SKM-1 (cell line): ENCODE data around the gene FBXO48.
"Not testable (repeated sequence)": the region's sequence is repeated elsewhere in the genome, so short reads cannot be mapped to it uniquely, and the experiment has no call there.

ENCODE experiments used
- DNase-seq: peaks from one replicate; lab custom pipeline; 2025; ENCODE audit not compliant: unreplicated experiment; lab: John Stamatoyannopoulos, UW

FBXO48 gene

DNA sequence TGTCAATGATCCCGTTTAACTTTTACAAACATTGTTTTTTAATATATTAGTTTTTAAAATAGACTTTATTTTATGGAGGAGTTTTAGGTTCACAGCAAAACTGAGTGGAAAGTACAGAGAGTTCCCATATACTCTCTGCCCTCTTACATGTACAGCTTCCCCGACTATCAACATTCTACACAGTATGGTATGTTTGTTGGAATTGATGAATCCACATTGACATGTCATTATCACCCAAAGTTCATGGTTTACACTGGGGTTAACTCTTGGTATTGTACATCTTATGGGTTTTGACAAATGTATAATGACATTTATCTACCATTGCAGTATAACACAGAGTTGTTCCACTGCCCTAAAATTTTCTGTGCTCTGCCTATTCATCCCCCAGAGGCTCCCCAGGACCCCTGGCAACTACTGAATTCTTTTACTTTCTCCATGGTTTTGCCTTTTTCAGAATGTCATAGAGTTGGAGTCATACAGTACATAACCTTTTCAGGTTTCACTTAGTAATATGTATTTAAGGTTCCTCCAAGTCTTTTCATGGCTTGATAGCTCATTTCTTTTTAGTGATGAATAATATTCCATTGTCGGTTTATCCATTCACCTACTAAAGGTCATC is 5.8 kb upstream of the FBXO48 start:
- DNase-seq = no peak

DNA sequence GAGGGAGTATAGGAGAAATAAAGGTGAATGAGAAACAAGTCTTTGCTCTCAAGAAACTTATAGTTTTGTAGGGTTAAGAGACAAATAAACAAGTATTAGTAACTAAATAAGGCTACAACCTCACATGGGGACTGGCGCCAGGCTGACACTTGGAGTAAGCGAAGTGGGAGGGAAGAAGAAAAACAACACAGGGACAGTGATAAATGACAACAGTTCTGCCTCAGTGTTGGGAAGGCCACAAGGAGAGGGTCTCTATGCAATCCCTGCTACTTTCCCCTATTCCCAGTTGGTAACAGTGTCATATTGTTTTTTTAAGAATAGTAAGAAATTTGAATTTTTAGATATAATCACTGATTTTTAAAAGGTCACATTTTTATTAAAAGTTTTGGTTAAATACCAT is 4.3 kb upstream of the FBXO48 start:
- DNase-seq = no peak

DNA sequence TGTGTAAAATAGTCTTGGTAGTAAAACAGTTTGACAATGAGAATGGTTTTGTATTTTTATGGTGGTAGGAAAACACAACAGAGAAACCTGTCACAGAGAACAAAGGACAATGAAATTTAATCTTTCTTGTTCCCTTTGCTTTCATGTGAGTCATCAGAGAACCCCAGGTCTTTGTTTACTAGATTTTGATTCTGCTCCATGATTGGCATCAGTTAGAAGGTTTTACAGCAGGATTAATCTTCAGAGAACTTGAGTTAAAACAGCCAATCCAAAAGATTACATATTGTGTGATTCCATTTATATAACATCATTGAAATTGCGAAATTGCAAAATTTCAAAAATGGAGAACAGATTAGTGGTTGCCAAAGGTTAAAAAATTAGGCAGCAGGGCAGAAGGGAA is 2.8 kb upstream of the FBXO48 start:
- DNase-seq = no peak

- DNase-seq = no peak
Measured at GRCh38 chr2:68468801-68469200, 1.7 kb upstream of the FBXO48 start.

- DNase-seq = no peak
Measured at GRCh38 chr2:68466778-68467076, 367 bp downstream of the FBXO48 start.

- DNase-seq = no peak
Measured at GRCh38 chr2:68466361-68466777, 725 bp downstream of the FBXO48 start.

- no peak for DNase-seq
Measured at GRCh38 chr2:68465081-68465916, 1.8 kb downstream of the FBXO48 start.

GRCh38 chr2:68464651-68465050 is 2.4 kb downstream of the FBXO48 start:
- DNase-seq = no peak

DNA sequence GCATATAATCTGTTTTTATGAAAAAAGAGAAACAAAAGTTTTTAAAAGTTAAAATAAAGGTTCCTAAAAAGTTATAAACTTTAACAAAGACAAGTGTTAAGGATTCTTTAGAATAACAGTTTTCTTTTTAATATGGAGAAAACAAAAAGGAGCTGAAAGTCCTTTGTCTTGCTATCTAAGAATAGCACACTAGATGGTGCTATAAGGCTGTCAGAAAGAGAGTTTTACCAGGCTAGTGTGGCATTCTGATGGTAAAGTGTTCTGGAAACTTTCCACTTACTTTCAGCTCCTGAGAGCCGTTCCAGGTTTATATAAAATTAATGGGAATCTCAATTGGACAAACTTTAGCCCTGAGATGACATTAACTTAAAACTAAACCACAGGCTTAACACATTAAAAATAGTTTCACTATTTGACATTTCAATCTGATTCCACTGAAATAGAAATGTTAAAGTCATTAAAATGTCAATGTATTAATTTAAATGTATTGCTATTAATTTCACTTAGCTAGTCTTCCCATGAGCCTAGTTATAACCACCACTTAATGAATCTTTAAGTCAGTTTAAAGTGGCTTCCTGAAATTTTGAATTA is 3.7 kb downstream of the FBXO48 start:
- peak; percentile 56 for DNase-seq

GRCh38 chr2:68458981-68459380 is 8.1 kb downstream of the FBXO48 start:
- no peak for DNase-seq

DNA sequence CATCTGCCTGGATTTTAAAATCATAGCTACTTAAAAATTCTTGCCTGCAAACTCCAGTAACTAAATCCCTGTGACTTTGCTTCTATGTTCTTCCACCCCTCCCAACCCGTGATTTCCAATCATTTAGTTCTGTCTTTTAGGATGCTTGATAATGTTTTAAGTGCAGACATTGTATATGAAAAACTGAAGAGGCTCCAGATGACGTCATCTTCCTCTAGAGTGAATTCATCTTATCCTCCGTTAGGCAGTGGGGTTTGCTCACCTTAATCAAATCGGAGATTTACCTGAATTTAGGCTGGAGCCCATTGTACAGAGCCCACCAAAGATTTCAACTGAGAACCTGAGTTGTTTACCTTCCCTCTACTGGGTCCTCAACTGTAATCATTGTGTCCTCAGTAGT is 10.9 kb downstream of the FBXO48 start:
- DNase-seq = no peak

DNA sequence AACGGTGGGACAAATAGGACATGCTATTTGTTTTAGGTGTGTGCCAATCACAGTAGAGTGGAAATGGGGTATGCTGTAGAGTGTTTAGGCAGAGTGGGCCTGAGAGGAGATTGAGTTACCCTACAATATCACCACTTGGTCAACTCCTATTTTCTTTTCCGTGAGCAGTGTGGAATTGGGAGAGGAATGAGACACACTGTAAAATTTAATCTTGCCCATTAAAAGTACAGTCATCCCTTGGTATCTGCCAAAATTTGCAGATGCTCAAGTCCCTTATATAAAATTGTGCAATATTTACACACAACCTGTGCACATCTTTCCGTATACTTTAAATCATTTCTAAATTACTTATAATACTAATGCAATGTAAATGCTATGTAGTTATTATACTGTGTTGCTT is 12.4 kb downstream of the FBXO48 start:
- DNase-seq = no peak

GRCh38 chr2:68453761-68454360 is 13.2 kb downstream of the FBXO48 start:
- DNase-seq = no peak

GRCh38 chr2:68452158-68452900 is 14.8 kb downstream of the FBXO48 start:
- no peak for DNase-seq

- DNase-seq = no peak
Measured at GRCh38 chr2:68448671-68449653, 18.1 kb downstream of the FBXO48 start.

- no peak for DNase-seq
Measured at GRCh38 chr2:68447118-68447517, 20.0 kb downstream of the FBXO48 start.

GRCh38 chr2:68446425-68446824 is 20.7 kb downstream of the FBXO48 start:
- DNase-seq = not testable (repeated sequence)

- DNase-seq = no peak
Measured at GRCh38 chr2:68441994-68442322, 25.1 kb downstream of the FBXO48 start.

GRCh38 chr2:68441179-68441993 is 25.7 kb downstream of the FBXO48 start:
- peak; percentile 92 for DNase-seq
